Measurements from ENCODE around the gene BCL2L11.
"Not testable (repeated sequence)": the region's sequence is repeated elsewhere in the genome, so short reads cannot be mapped to it uniquely, and the experiment has no call there.

The BCL2L11 gene, protein sequence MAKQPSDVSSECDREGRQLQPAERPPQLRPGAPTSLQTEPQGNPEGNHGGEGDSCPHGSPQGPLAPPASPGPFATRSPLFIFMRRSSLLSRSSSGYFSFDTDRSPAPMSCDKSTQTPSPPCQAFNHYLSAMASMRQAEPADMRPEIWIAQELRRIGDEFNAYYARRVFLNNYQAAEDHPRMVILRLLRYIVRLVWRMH

DNA sequence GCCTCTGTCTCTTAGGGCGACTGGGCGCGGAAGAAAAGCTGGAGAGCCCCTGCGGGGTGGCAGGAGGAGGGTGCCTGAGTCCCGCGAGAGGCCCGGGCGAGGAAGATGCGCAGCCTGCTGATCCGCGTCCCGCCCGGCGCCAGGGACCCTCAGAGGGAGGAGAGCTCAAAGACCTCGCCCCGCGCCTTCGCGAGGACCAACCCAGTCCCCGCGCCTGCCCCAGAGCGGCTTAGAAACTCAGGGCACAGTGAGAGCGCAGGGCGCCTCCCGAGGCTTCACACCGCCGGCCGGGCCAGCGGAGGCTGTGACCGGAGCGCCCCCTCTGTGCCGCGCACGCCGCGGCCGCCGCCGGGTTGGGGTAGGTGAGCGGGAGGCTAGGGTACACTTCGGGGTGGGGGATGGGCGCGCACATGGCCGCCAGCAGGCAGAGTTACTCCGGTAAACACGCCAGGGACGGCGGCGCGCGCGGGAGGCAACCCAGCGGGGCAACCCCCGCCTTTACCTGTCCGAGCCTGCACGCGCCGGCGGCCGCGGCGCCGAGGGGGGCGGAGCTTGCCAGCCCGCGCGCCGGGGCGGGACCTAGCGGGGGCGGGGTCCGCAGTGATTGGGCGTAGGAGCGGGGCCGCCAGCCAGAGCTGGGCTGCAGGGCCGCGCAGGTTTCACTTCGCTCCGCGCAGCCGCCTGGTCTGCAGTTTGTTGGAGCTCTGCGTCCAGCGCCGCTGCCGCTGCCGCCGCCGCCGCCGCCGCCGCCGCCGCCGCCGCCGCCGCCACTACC, at the start of gene BCL2L11:
Gene BCL2L11 (plus strand): TSS at position 662 of the 775 bp plus-strand sequence. CDS start 2,832 bp downstream, outside the sequence.
- peak; percentile 80 for DNase-seq

GRCh38 chr2:111071600-111072171, 49.0 kb upstream of the BCL2L11 start:
- DNase-seq = no peak

DNA sequence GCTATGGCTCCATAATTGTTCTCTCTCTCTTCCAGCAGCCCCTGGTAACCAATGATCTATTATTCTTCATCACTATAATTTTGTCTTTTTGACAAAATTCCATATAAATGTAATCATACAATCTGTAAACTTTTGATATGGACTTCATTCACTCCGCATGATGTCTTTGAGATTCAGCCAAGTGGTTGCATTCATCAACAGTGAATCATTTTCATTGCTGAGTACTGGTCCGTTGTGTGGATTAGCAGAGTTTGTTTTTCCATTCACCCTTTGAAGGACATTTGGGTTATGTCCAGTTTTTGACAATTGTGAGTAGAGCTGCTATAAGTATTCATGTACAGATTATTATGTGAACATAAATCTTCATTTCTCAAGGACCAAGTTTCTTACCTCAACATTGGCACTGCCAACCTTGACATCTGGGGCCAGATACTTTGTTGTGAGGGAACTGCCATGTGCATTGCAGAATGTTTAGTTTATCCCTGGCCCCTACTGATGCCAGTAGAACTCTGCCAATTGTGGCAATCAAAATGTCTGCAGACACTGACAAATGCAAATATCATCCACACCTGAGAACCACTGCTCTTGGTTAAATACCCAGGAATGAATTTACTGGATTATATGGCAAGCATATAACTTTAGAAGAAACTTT, 48.4 kb upstream of the BCL2L11 start:
- DNase-seq = no peak

DNA sequence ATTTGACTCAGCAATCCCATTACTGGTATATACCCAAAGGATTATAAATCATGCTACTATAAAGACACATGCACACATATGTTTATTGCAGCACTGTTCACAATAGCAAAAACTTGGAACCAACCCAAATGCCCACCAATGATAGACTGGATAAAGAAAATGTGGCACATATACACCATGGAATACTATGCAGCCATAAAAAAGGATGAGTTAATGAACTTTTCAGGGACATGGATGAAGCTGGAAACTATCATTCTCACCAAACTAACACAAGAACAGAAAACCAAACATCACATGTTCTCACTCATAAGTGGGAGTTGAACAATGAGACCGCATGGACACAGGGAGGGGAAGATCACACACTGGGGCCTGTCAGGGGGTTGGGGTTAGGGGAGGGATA, 38.1 kb upstream of the BCL2L11 start:
- DNase-seq = not testable (repeated sequence)

GRCh38 chr2:111091811-111092211, 28.9 kb upstream of the BCL2L11 start:
- DNase-seq = no peak

- no peak for DNase-seq
These were observed 26.0 kb upstream of the BCL2L11 start for GRCh38 chr2:111094691-111095090.

- DNase-seq = no peak
These were observed 25.3 kb upstream of the BCL2L11 start for GRCh38 chr2:111095434-111095833.

GRCh38 chr2:111099402-111099801, 21.3 kb upstream of the BCL2L11 start:
- no peak for DNase-seq

DNA sequence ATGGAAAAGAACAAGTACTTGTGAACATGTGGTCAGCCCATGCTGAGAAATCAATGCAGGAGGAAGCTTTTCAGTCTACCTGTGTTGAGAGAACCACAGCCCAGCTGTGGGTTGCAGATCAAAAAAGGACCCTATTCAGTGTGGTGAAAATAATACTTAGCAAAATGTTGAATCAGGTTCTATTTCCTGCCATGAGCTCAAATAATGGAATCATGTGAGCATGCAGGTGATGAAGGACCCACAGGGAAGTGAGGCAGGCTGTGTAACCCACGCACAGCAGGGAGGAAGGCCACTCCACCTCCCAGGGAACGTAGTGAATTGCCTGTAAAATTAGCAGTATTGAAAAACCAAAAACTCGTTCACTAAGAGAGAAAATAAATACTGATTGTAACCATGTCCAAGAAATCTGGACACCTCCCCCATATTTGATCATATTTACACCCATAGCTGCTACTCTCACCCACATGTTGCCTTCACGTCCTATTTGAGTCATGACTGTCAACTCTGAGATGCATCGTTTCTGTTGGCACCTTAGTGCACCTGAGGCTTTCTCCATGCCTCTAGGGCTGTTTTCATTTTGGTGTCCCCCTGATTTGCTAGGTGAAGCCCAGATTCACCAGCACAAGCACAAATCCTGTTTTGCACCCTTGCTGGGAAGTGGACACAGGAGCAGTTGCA, 20.5 kb upstream of the BCL2L11 start:
- no peak for DNase-seq

DNA sequence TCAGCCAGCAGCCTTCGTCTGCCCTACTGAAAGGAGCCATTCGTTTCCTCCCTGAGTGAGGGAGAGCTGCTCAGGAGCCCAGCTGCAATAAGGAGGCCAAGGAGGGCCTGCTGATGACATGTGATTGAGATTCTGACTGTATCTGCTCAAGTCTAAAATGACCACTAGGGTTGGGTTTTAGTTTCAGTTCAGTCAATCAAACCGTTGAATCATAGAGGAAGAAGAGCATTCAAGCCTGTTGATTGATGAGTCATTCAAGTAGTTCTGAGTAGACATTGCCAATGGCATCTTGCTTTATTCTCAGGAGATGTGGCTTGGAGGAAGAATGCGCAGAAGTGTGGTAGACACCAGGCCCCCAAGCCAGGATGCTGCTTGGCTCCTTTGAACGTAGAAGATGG, 19.9 kb upstream of the BCL2L11 start:
- no peak for DNase-seq

GRCh38 chr2:111101592-111101991, 19.1 kb upstream of the BCL2L11 start:
- DNase-seq = no peak

GRCh38 chr2:111102216-111102615, 18.5 kb upstream of the BCL2L11 start:
- no peak for DNase-seq

DNA sequence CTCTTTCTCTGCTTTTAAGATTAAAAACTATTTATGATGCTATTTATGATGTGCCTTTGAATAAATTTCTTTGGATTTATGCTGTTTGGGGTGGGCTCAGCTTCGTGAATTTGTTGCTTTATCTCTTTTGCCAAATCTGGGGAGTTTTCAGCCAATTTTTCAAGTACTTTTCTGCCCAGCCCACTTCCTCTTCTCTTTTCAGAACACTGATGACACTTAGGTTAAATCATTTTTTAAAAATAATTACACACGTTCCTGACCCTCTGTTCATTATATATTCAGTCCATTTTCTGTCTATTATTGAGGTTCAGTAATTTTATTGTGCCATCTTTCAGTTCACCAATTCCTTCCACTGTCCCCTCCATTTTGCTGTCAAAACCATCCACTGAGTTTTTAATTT, 14.8 kb upstream of the BCL2L11 start:
- no peak for DNase-seq

DNA sequence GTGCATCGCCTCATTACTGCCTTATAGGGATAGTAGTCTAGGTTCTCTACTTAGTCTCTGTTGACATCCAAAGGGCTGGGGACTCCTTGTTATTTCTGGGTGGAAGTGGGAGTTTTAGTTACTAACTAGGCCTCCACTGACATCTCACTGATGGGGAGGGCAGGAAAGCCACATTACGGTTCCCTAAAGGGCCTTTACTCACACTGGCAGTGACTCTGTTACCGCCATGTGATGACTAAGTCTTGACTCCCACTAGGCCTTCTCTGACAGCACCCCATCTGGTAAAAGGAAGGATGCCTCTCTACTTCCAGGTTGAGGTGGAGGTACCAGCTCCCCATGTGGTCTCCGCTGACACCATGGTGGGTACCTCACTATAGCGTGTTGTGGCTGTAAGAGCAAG, 14.0 kb upstream of the BCL2L11 start:
- no peak for DNase-seq

DNA sequence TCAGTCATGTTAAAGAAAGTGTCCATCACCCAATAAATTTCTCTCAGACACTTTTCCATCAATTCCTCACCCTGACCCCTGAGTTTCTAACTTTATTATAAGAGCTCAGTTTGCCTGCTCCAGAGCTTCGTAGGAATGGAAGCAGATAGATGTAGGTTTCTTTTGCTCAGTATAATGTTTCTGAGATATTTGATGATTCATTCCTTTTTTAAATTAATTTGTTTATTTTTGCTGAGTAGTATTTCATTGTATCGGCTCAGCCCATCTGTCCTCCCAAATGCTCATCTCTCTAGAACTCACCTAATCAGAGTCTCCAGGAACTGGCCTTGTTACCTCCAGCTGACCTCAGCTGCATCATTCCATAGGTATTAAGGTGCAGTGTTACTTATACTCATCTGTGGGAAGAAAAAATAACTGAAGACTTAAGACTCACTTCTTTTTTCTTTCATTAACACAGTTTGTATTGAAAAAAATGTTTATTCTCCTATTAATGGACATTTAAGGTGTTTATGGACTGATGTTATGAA, 11.9 kb upstream of the BCL2L11 start:
- no peak for DNase-seq

- DNase-seq = no peak
These were observed 9.5 kb upstream of the BCL2L11 start for GRCh38 chr2:111111101-111111755.

DNA sequence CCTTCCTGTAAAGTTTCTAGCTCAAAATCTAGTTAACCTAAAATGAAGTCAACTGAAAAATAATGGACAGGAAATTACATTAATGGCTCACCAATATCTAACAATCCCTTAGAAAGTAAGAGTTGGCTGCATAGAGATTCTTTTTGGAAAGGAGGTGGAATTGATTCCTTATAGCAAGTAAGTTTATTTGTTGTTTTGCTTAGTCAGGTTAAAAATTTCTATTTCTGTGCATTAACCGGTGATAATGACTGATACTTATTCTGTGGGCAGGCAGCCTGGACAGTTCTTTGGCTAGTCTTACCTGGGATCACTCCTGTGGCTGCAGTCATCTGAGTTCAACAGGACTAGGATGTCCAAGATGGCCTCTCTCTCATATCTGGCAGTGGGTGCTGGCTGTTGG, 6.9 kb upstream of the BCL2L11 start:
- DNase-seq = no peak

DNA sequence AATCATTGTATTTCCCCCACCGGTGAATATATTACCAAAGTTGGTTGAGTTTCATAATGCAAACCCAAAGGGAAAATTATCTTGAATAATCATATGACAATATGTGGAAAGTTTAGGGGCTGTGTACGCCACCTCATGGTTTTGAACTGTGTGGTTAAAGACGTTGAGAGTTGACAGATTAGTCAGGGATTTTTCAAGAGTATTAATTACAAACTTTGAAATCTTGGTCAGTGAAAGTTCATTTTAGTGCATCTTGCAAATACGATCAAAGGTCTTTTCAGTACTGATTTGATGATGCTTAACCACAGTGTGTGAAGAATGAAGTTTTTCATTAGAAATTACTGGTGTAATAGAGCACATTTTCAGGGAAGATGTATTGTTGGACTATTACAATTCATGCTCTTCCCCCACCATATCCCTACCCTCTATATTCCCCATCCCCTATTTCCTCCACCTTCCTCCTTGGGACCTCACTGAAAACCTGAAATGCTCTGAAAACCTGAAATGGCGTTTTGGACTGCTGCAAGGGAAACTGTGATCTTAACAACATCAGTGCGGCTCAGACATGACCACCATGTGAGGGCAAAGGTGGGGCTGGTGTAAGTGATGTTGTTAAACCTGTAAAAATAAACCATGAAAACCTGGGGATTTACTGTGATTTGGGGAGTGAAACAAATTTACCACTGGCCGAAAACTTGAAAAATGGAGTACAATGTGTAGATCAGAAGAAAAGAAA, 4.5 kb upstream of the BCL2L11 start:
- DNase-seq = no peak

GRCh38 chr2:111116843-111117597, 3.7 kb upstream of the BCL2L11 start:
- DNase-seq = no peak

- no peak for DNase-seq
These were observed 2.9 kb upstream of the BCL2L11 start for GRCh38 chr2:111117598-111118480.
